GM12891 (cell line): ENCODE data around the gene POLR2H.
A peak's percentile ranks its signal among the peaks of the same experiment; 100 is the strongest.

Source experiments
- DNase-seq: peaks from one replicate; pipeline ENCODE4 v3.0.0; 2011; ENCODE audit warnings: low spot score; ENCODE audit not compliant: insufficient read length
- FAIRE-seq: peaks from 2 replicates; lab custom pipeline; 2011; peaks lifted over from hg19 to GRCh38; lab: Jason Lieb, UNC
- PAX5 ChIP-seq: IDR thresholded peaks from 2 replicates; pipeline ENCODE4 v1.6.1; 2011; ENCODE audit warnings: low read length, moderate library complexity, mild to moderate bottlenecking; ENCODE audit not compliant: insufficient read depth, severe bottlenecking
- POLR2A ChIP-seq: IDR thresholded peaks from 2 replicates; pipeline ENCODE4 v1.6.1; 2011; ENCODE audit warnings: low read depth, low read length, control low read depth
- POLR2AphosphoS5 ChIP-seq: IDR thresholded peaks from 2 replicates; pipeline ENCODE4 v1.6.1; 2011; ENCODE audit warnings: low read depth, low read length, control low read depth
- POU2F2 ChIP-seq: IDR thresholded peaks from 2 replicates; pipeline ENCODE4 v1.6.1; 2011; ENCODE audit warnings: low read depth, mild to moderate bottlenecking, control low read depth, low read length, moderate library complexity
- SPI1 ChIP-seq: IDR thresholded peaks from 2 replicates; pipeline ENCODE4 v1.6.1; 2011; ENCODE audit warnings: low read depth, low read length, control low read depth
- TAF1 ChIP-seq: IDR thresholded peaks from 2 replicates; pipeline ENCODE4 v1.6.1; 2011; ENCODE audit warnings: low read depth, low read length, control low read depth

The POLR2H gene

GRCh38 chr3:184409946-184410500 lies 48.5 kb downstream of the POLR2H start:
- DNase-seq, result no peak
- no peak for FAIRE-seq
- TF ChIP-seq POLR2A (no peak), POLR2AphosphoS5 (no peak), POU2F2 (no peak), TAF1 (no peak), SPI1 (no peak), PAX5 (no peak)

- FAIRE-seq (peak; percentile 94), DNase-seq (no peak)
- TF ChIP-seq TAF1 (no peak), POLR2A (no peak), POU2F2 (no peak), PAX5 (no peak), SPI1 (no peak), POLR2AphosphoS5 (no peak)
Measured at GRCh38 chr3:184414418-184415202, 53.1 kb downstream of the POLR2H start.

- TF ChIP-seq POU2F2, result no peak
- no peak for TF ChIP-seq PAX5
- no peak for FAIRE-seq
- no peak for DNase-seq
Measured at GRCh38 chr3:184415203-184415490, 53.6 kb downstream of the POLR2H start.

GRCh38 chr3:184417619-184418327 lies 56.3 kb downstream of the POLR2H start:
- FAIRE-seq (peak; percentile 96), DNase-seq (peak; percentile 71)
- TF ChIP-seq POLR2A (no peak), PAX5 (no peak), TAF1 (no peak), POU2F2 (no peak), POLR2AphosphoS5 (no peak), SPI1 (no peak)
